Measurements from ENCODE around the gene TRMT44. TPM values are rescaled to one million over a fixed set of nuclear protein-coding genes. Genes with fewer than 3 reads are reported as not detected.

Gene TRMT44
- total RNA-seq, 1 donor = 21.7 TPM

DNA sequence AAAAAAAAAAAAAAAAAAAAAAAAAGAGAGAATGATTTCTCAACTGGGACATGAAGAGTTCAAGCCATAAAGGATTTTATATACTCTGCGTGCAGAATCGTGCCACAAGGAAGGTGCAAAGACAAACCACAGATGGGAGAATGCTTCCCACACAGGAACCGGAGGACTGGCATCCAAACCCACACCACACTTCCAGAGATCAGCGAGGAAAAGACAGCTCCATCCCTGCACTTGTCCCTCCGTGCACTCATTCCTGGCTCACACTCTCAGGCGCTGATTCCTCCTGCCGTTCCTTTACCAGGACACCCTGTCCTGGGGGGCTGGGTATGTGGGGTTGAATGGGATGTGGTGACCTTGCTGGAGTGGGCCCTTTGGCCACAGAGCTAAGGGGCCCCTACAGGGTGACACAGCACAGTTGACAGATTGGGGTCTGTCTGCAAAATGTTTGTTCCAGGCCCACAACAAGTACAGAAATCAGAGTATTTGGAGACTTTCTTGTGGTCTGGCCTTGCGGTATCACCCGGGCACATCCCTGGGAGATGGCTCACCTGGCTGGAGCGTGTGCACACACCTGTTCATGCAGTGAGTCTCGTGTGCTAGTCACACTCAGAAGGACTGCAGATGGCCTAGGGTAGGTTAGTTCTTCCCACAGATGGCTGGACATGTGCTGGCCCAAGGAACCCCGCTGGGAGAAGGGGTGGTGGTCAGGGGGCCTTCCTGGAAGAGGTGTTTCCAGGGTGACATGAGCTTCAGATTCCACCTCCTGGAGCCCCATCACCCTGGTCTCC lies 84.2 kb downstream of the TRMT44 start:
- peak overlapping the region; percentile 27 for H3K27ac ChIP-seq (ENCODE audit: low read depth, low read length)
- H3K9me3 ChIP-seq (ENCODE audit: low read depth, low read length) = peaks cover 2% of the 10 kb centered on the region
- no peaks in the 10 kb centered on the region for H4K20me1 ChIP-seq (ENCODE audit: insufficient read depth, low read length)
- H3K4me2 ChIP-seq (ENCODE audit: insufficient read depth, low read length) = peak overlapping the region; percentile 24
- no peak overlapping the region for H3K4me3 ChIP-seq (ENCODE audit: insufficient read depth, low read length)
- no peak overlapping the region for H2AFZ ChIP-seq (ENCODE audit: low read length)
- H3K36me3 ChIP-seq (ENCODE audit: insufficient read depth, low read length) = no peaks in the 10 kb centered on the region
- no peak for TF ChIP-seq CTCF (IDR thresholded peaks at IDR 0.05; ENCODE audit: extremely low read depth, low read depth, low read length)
- H3K27me3 ChIP-seq (ENCODE audit: insufficient read depth, low read length) = peaks cover 5% of the 10 kb centered on the region
- H3K79me2 ChIP-seq (ENCODE audit: insufficient read depth, low read length) = no peaks in the 10 kb centered on the region
- peak; percentile 58 for DNase-seq (ENCODE audit: insufficient read length, low spot score, missing footprints)
- peaks cover 21% of the 10 kb centered on the region for H3K4me1 ChIP-seq (ENCODE audit: insufficient read depth, low read length)

DNA sequence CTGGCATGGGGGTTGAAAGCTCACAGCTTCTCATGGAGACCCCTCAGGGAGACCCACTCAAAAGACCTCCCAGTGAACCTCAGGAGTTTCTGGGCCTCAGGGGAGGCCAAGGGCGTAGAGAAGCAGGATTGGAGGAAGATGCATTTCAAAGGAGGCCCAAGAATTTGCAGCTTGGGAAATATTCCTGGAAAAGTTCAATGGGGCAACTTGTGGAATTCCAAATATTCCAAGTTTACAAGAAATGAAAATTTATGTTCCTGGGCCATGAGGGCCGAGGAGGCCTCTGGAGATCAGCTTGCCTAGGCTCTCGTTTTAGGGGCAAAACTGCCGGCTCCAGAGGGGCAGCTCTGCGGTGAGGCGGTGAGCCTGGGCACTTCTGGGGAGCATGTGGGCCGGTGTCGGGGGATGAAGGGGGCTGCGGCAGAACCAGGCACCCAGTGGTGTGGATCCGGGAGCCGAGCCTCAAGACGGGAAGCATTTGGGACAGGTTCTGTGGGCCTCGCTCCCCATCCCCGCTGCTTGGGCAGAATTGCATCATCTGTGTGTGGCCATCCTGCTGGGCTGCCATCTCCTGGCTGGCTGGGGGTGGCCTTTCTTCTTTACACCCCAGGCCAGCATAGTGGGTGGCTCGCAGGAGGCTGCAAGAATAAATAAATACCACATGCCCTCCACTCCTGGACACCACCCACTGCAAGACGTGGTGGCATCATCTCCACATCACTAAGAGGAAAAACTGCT lies 85.0 kb downstream of the TRMT44 start:
- no peaks in the 10 kb centered on the region for H3K79me2 ChIP-seq (ENCODE audit: insufficient read depth, low read length)
- no peak for TF ChIP-seq CTCF (IDR thresholded peaks at IDR 0.05; ENCODE audit: extremely low read depth, low read depth, low read length)
- H3K4me3 ChIP-seq (ENCODE audit: insufficient read depth, low read length) = no peak overlapping the region
- no peaks in the 10 kb centered on the region for H4K20me1 ChIP-seq (ENCODE audit: insufficient read depth, low read length)
- peak; percentile 87 for DNase-seq (ENCODE audit: insufficient read length, low spot score, missing footprints)
- peak overlapping the region; percentile 27 for H3K27ac ChIP-seq (ENCODE audit: low read depth, low read length)
- H3K27me3 ChIP-seq (ENCODE audit: insufficient read depth, low read length) = peaks cover 5% of the 10 kb centered on the region
- peaks cover 2% of the 10 kb centered on the region for H3K9me3 ChIP-seq (ENCODE audit: low read depth, low read length)
- H3K4me2 ChIP-seq (ENCODE audit: insufficient read depth, low read length) = peak overlapping the region; percentile 24
- no peaks in the 10 kb centered on the region for H3K36me3 ChIP-seq (ENCODE audit: insufficient read depth, low read length)
- H2AFZ ChIP-seq (ENCODE audit: low read length) = no peak overlapping the region
- H3K4me1 ChIP-seq (ENCODE audit: insufficient read depth, low read length) = peaks cover 21% of the 10 kb centered on the region

Small RNA genes within 50 kb of the gene (small RNA-seq; reads per million reads assigned to genes)
- not detected for gene RNA5SP152

Other genes starting within 250 kb of the TRMT44 start
- gene SH3TC1, start 241.5 kb upstream of the TRMT44 start, total RNA-seq = 3.5 and 3.6 TPM in 2 replicates
- 4.0 and 11.5 TPM in 2 replicates for gene HTRA3, start 171.0 kb upstream of the TRMT44 start, total RNA-seq
- gene ACOX3, start 54 bp upstream of the TRMT44 start, total RNA-seq = 24.2 and 29.2 TPM in 2 replicates
- gene GPR78, start 139.6 kb downstream of the TRMT44 start, total RNA-seq = 1.2 and 1.8 TPM in 2 replicates
- 21.2 and 44.5 TPM in 2 replicates for gene CPZ, start 152.0 kb downstream of the TRMT44 start, total RNA-seq